Esophagus muscularis mucosa (tissue), 4 donors: ENCODE results near the gene MSANTD1. TPM values are rescaled to one million over a fixed set of nuclear protein-coding genes. Genes with fewer than 3 reads are reported as not detected.

ENCODE experiments used
- DNase-seq: peaks from one replicate; pipeline ENCODE4 v3.0.0-alpha.2; 2017; ENCODE audit errors: extremely low spot score
- H3K27ac ChIP-seq, 4 donors: fragments of 200-600 bp; sonication (generic); replicated peaks in 1 of 4; 1 replicate in 3 of 4; 2 replicates in 1 of 4; pipeline ENCODE4 v1.5.1; 2016 to 2019; ENCODE audit warnings: mild to moderate bottlenecking in 1 of 4
- H3K27me3 ChIP-seq, 4 donors: fragments of 200-600 bp; sonication (generic); one replicate each; pipeline versions ENCODE4 v1.5.1 to v1.6.0; 2016 to 2019
- H3K36me3 ChIP-seq, 4 donors: fragments of 200-600 bp; sonication (generic); one replicate each; pipeline ENCODE4 v1.5.1; 2016 to 2019
- H3K4me1 ChIP-seq, 4 donors: fragments of 200-600 bp; sonication (generic); one replicate each; pipeline ENCODE4 v1.5.1; 2016 to 2019
- H3K4me3 ChIP-seq, 4 donors: fragments of 200-600 bp; sonication (generic); 1 replicate in 2 of 4; 2 replicates in 2 of 4; pipeline ENCODE4 v1.5.1; 2016 to 2019; ENCODE audit warnings: mild to moderate bottlenecking in 4 of 4, moderate library complexity in 1 of 4
- H3K9me3 ChIP-seq, 4 donors: fragments of 200-600 bp; sonication (generic); 1 replicate in 3 of 4; 2 replicates in 1 of 4; pipeline ENCODE4 v1.5.1; 2016 to 2019
- CTCF ChIP-seq, 3 experiments: fragments of 200-600 bp in 2 of 3; fragments of 450-650 bp in 1 of 3; sonication (generic) in 2 of 3; IDR thresholded peaks; one replicate each; pipeline ENCODE4 v1.5.1; 2017 to 2019; ENCODE audit warnings: antibody characterized with exemption in 3 of 3, mild to moderate bottlenecking in 2 of 3, moderate library complexity in 1 of 3
- EP300 ChIP-seq: sonication (generic); formaldehyde crosslinking; IDR thresholded peaks from one replicate; pipeline ENCODE4 v1.6.1; 2017; ENCODE audit warnings: antibody characterized with exemption
- POLR2A ChIP-seq: fragments of 450-650 bp; IDR thresholded peaks from one replicate; pipeline ENCODE4 v1.6.1; 2017; ENCODE audit warnings: antibody characterized with exemption, moderate library complexity, mild to moderate bottlenecking, low read depth
- POLR2AphosphoS5 ChIP-seq, 2 donors: sonication (generic); formaldehyde crosslinking; IDR thresholded peaks; one replicate each; pipeline ENCODE4 v1.6.1; 2017; ENCODE audit warnings: antibody characterized with exemption in 2 of 2
- WGBS: methylation state at CpG from one replicate; pipeline ENCODE4 v1.1.5; 2018; 5-methylcytosine and 5-hydroxymethylcytosine counted together
- intact Hi-C: fragments of 100-400 bp; cut with DNase I; formaldehyde crosslinking; loops from one replicate; pipeline ENCODE4 v1.15.1; 2023
- total RNA-seq, 4 donors: library from RNA; depleted of rRNA; stranded (reverse); fragments of >200 nt; gene quantifications; one replicate each; pipeline versions ENCODE4 v1.1.0 to v1.2.1, GENCODE V29; 2016

The MSANTD1 gene
- total RNA-seq, 4 donors from 2014 or later, result 0.06 to 0.83 (median 0.40) TPM

DNA sequence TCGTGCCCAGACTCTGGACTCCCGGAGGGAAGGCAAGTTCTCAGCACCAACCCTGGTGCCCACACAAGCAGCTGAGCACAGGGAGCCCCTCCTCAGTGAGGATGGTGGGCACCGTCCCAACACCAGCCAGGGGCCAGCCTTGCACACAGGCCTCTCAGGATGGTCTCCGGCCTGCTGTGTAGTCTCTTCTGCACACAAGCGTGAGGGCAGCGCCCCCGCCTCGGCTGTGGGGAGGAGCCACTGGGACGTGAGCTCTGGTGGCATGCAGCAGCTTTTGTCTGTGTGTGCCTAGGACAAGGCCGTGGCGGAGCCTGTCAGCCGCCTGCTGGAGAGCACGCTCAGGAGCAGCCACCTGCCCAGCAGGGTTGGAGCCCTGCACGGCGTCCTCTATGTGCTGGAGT is 16.1 kb upstream of the MSANTD1 start:
- Histone ChIP-seq H3K36me3 (peaks cover 65 to 100% (median 97%) of the 10 kb centered on the region in 4 donors), H3K4me3 (no peak overlapping the region), H3K27me3 (no peaks in the 10 kb centered on the region), H3K4me1 (peaks cover 5 to 6% (median 5%) of the 10 kb centered on the region in 4 donors), H3K27ac (no peak overlapping the region), H3K9me3 (no peaks in the 10 kb centered on the region)
- no peak for DNase-seq
- intact Hi-C loops, result no loop called here
- TF ChIP-seq CTCF (IDR thresholded peaks at IDR 0.05), result no peak
- TF ChIP-seq POLR2AphosphoS5 (IDR thresholded peaks at IDR 0.05), result no peak
- 90% methylated on average over 8 of the region's 15 CpGs for WGBS

DNA sequence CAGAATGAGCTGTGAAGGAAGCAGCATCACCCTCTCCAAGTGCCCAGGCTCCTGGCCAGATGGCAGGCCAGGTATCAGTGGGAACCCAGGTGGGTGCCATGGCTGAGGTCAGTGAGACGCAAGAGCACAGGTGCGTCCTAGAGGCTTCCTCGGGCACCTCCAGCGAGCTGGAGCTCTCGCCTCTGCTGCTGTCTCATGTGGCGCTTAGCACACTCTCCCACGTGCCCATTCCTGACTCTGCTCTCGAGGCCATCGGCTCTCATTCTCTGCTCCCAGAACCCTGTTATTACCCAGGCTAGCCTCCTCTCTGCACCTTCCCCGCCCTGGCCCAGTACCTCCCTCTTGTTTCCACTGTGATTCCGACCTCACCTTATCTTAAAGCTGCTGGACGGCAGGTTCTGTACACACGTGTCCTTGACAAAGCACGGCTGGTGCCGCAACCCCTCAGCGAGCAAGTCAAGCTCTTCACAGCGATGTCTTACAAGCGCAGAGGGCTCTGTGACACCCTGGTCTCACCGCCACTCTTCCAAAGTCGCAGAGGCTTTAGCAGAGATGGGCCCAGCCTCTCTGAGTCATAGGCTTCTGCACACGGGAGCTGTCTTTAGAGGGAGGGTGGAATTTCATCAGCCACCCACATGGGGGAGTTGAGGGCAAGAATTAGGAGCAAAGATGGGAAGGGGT is 15.4 kb upstream of the MSANTD1 start:
- no peak for TF ChIP-seq POLR2A
- no peak for TF ChIP-seq CTCF (IDR thresholded peaks at IDR 0.05)
- no peak for TF ChIP-seq POLR2AphosphoS5 (IDR thresholded peaks at IDR 0.05)
- no peak overlapping the region for H3K4me3 ChIP-seq
- intact Hi-C loops, result no loop called here
- H3K27ac ChIP-seq, result no peak overlapping the region
- no peaks in the 10 kb centered on the region for H3K4me1 ChIP-seq
- peaks cover 71 to 100% (median 98%) of the 10 kb centered on the region in 4 donors for H3K36me3 ChIP-seq
- no peaks in the 10 kb centered on the region for H3K9me3 ChIP-seq
- no peaks in the 10 kb centered on the region for H3K27me3 ChIP-seq
- WGBS, result 95% methylated on average over 21 of the region's 21 CpGs
- no peak for DNase-seq

- Histone ChIP-seq H3K9me3 (no peaks in the 10 kb centered on the region), H3K4me3 (no peak overlapping the region), H3K36me3 (peaks cover 74 to 100% (median 98%) of the 10 kb centered on the region in 4 donors), H3K4me1 (no peaks in the 10 kb centered on the region), H3K27me3 (no peaks in the 10 kb centered on the region), H3K27ac (no peak overlapping the region)
- intact Hi-C loops, result no loop called here
- no peak for TF ChIP-seq CTCF (IDR thresholded peaks at IDR 0.05)
- no peak for TF ChIP-seq EP300
- no peak for TF ChIP-seq POLR2A
- TF ChIP-seq POLR2AphosphoS5 (IDR thresholded peaks at IDR 0.05), result no peak
- WGBS, result 88% methylated on average over 20 of the region's 23 CpGs
- DNase-seq, result no peak
Observed at GRCh38 chr4:3234171-3235029, 14.6 kb upstream of the MSANTD1 start.

- no peak overlapping the region for H3K4me3 ChIP-seq
- no peaks in the 10 kb centered on the region for H3K4me1 ChIP-seq
- intact Hi-C loops, result no loop called here
- H3K27me3 ChIP-seq, result no peaks in the 10 kb centered on the region
- no peaks in the 10 kb centered on the region for H3K9me3 ChIP-seq
- WGBS, result 86% methylated on average over 13 of the region's 14 CpGs
- DNase-seq, result no peak
- peaks cover 73 to 100% (median 98%) of the 10 kb centered on the region in 4 donors for H3K36me3 ChIP-seq
- H3K27ac ChIP-seq, result no peak overlapping the region
- TF ChIP-seq POLR2A (no peak), POLR2AphosphoS5 (IDR thresholded peaks at IDR 0.05) (no peak), EP300 (no peak), CTCF (IDR thresholded peaks at IDR 0.05) (no peak)
Observed at GRCh38 chr4:3235030-3235345, 14.0 kb upstream of the MSANTD1 start.
